Immature natural killer cell (primary cell): Measurements from ENCODE around the gene PRDM16. TPM values are rescaled to one million over a fixed set of nuclear protein-coding genes. Genes with fewer than 3 reads are reported as not detected.

Experiments
- DNase-seq, 3 donors: peaks; one replicate each; pipeline ENCODE4 v3.0.0; 2022; ENCODE audit warnings: mixed read lengths in 1 of 3
- H3K27ac Mint-ChIP-seq, 6 donors: one replicate each; pipeline ENCODE4 v1.8.0; 2020; ENCODE audit warnings: mixed read lengths in 6 of 6, mild to moderate bottlenecking in 5 of 6, inconsistent platforms in 4 of 6, moderate library complexity in 3 of 6
- H3K27me3 Mint-ChIP-seq, 3 donors: one replicate each; pipeline ENCODE4 v1.8.0; 2020 to 2021; ENCODE audit warnings: low read depth in 3 of 3, mild to moderate bottlenecking in 3 of 3, mixed read lengths in 3 of 3, moderate library complexity in 3 of 3, inconsistent platforms in 1 of 3
- H3K36me3 Mint-ChIP-seq, 3 donors: one replicate each; pipeline ENCODE4 v1.8.0; 2020; ENCODE audit warnings: mixed read lengths in 3 of 3, inconsistent platforms in 2 of 3, mild to moderate bottlenecking in 2 of 3
- H3K4me1 Mint-ChIP-seq, 2 donors: one replicate each; pipeline ENCODE4 v1.8.0; 2020; ENCODE audit warnings: inconsistent platforms in 2 of 2, mild to moderate bottlenecking in 2 of 2, mixed read lengths in 2 of 2, moderate library complexity in 1 of 2
- H3K4me3 Mint-ChIP-seq, 5 donors: one replicate each; pipeline ENCODE4 v1.8.0; 2020; ENCODE audit warnings: mild to moderate bottlenecking in 5 of 5, mixed read lengths in 5 of 5, inconsistent platforms in 3 of 5, moderate library complexity in 3 of 5
- H3K9me3 Mint-ChIP-seq, 6 donors: one replicate each; pipeline ENCODE4 v1.8.0; 2020; ENCODE audit warnings: mild to moderate bottlenecking in 6 of 6, mixed read lengths in 6 of 6, inconsistent platforms in 4 of 6, moderate library complexity in 3 of 6
- polyA plus RNA-seq, 3 donors: library from polyadenylated mRNA; unstranded; fragments of 300-500 nt; fragmentation: Illumina TruSeq; gene quantifications; one replicate each; pipeline ENCODE4 v1.2.3, GENCODE V29; 2021

PRDM16 gene
- polyA plus RNA-seq, 3 donors from 2014 or later: 0.17 to 0.29 (median 0.22) TPM

DNA sequence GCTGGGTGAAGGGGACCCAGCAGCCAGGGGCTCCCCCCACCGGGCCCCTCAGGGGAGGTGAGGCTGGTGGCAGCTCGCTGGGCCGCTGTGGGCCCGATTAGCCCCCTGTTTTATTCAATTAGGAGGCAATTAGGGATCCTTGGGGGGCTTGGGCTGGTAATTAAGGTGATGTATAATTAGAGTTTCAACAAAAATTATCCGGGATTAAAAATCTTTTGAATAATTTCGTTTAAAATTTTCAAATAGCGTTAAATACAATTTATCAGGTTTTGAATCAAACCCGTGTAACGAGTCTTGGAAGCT lies 4.1 kb downstream of the PRDM16 start:
- no peak for DNase-seq
- Mint-ChIP-seq H3K36me3 (no peaks in the 10 kb centered on the region), H3K27me3 (peaks cover 4 to 8% (median 5%) of the 10 kb centered on the region in 3 donors), H3K4me3 (no peak overlapping the region), H3K9me3 (no peaks in the 10 kb centered on the region), H3K4me1 (peaks cover 0 to 2% of the 10 kb centered on the region in 2 donors), H3K27ac (no peak overlapping the region)

DNA sequence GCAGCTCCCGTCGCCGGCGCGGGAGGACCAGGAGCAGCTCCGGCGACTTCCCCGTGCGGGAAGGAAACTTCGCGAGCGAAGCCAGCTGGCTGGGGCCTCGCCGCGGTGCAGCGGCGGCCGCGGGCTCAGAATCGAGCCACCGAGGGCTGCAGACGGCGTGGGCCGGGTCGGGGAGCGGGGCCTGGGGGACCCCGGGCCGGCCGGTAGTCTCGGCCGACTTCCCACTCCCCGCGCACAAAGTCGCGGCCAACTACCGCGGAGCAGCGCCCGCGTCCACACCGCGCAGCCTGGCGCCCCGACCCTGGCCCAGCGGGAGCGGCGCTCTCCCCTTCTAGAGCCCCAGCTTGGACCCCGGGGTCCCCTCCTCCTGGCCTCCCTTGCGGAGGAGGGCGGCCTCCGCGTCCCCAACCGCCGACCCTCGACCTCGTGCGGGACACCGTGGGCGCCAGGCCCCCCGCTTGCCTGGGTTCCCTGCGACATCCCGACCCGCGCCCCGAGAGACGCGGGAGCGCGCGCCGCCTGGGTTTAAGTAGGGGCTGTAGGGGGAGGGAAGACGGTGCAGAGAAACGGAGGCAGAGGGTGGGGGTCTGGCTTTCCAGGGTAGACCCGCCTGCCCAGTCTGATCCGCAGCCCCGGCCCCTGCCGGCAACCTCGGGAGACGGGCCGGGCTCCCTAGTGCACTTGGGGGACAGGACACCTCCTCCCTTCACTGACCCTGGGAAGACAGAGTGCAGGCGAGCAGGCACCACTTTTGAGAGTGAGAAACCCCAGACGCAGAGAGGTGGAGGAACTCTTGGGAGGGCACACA lies 4.7 kb downstream of the PRDM16 start:
- no peaks in the 10 kb centered on the region for H3K36me3 Mint-ChIP-seq
- peaks cover 0 to 2% of the 10 kb centered on the region in 2 donors for H3K4me1 Mint-ChIP-seq
- peaks cover 4 to 8% (median 5%) of the 10 kb centered on the region in 3 donors for H3K27me3 Mint-ChIP-seq
- H3K9me3 Mint-ChIP-seq: no peaks in the 10 kb centered on the region
- no peak overlapping the region for H3K27ac Mint-ChIP-seq
- H3K4me3 Mint-ChIP-seq: no peak overlapping the region
- no peak for DNase-seq

GRCh38 chr1:3074297-3074741 lies 5.3 kb downstream of the PRDM16 start:
- H3K4me1 Mint-ChIP-seq: peaks cover 0 to 2% of the 10 kb centered on the region in 2 donors
- no peaks in the 10 kb centered on the region for H3K36me3 Mint-ChIP-seq
- DNase-seq: no peak
- no peak overlapping the region for H3K27ac Mint-ChIP-seq
- H3K4me3 Mint-ChIP-seq: no peak overlapping the region
- peaks cover 2 to 8% (median 3%) of the 10 kb centered on the region in 3 donors for H3K27me3 Mint-ChIP-seq
- H3K9me3 Mint-ChIP-seq: no peaks in the 10 kb centered on the region

- Mint-ChIP-seq H3K4me3 (no peak overlapping the region), H3K9me3 (no peaks in the 10 kb centered on the region), H3K27ac (no peak overlapping the region), H3K36me3 (no peaks in the 10 kb centered on the region), H3K27me3 (peaks cover 2 to 8% (median 3%) of the 10 kb centered on the region in 3 donors), H3K4me1 (peaks cover 0 to 2% of the 10 kb centered on the region in 2 donors)
- no peak for DNase-seq
Observed at GRCh38 chr1:3074800-3075199, 5.8 kb downstream of the PRDM16 start.

DNA sequence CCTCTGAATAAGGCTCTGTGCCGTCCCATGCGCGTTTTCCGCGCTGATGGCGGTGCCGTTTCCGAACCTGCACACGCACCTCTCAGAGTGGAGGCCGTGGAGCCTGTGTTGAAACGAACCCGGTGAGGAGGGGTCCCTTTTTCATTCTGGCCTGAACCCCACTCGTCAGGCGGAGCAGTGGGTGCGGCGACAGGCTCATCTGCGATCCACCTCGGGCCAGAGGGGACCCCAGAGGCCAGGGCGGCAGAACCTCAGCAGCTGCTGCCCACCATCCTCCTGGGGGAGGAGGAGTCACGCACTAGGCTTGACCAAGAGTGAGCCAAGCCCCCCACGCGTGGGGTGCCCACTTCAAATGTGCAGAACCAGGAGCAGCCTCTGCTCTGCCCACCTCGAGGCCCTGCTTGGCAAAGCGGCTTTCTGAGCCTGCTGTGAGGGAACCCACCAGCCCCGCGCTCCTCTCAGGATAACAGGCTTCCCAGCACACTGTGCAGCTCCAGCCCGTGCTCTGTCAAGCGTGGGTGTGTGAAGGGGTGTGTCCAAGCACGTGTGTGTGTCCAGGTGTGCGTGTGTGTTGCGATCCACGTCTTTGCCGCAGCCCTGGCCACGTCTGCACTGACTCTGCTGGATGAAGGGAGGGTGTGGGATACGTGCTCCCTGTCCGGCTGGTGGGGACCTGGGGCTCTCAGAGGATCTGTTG lies 6.8 kb downstream of the PRDM16 start:
- peaks cover 0 to 2% of the 10 kb centered on the region in 2 donors for H3K4me1 Mint-ChIP-seq
- H3K36me3 Mint-ChIP-seq: no peaks in the 10 kb centered on the region
- H3K27ac Mint-ChIP-seq: no peak overlapping the region
- DNase-seq: no peak
- no peaks in the 10 kb centered on the region for H3K9me3 Mint-ChIP-seq
- peaks cover 2 to 8% (median 3%) of the 10 kb centered on the region in 3 donors for H3K27me3 Mint-ChIP-seq
- no peak overlapping the region for H3K4me3 Mint-ChIP-seq

DNA sequence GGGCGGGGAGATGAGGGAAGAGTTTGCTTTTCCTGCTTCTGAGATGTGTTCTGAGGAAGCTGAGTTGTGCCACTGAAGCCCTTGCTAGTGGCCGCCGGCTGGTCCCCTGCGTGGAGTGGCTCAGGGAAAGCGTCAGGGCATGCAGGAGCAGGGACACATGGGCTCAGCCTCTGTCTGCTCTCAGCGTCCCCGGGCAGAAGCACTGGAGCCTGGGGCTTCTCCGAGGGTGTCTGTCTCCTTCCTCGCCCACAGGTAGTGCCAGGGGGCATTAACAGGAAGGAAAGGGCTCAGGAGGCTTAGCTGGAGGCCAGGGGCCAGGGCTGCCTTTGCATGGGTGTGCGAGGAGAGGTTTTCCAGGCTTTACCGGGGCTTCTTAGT lies 7.3 kb downstream of the PRDM16 start:
- H3K27me3 Mint-ChIP-seq: peaks cover 2 to 8% (median 3%) of the 10 kb centered on the region in 3 donors
- no peaks in the 10 kb centered on the region for H3K36me3 Mint-ChIP-seq
- no peak overlapping the region for H3K4me3 Mint-ChIP-seq
- H3K9me3 Mint-ChIP-seq: no peaks in the 10 kb centered on the region
- H3K4me1 Mint-ChIP-seq: peaks cover 0 to 2% of the 10 kb centered on the region in 2 donors
- H3K27ac Mint-ChIP-seq: no peak overlapping the region
- no peak for DNase-seq

GRCh38 chr1:3077081-3077480 lies 8.1 kb downstream of the PRDM16 start:
- Mint-ChIP-seq H3K4me3 (no peak overlapping the region), H3K27me3 (peaks cover 2 to 8% (median 3%) of the 10 kb centered on the region in 3 donors), H3K9me3 (no peaks in the 10 kb centered on the region), H3K27ac (no peak overlapping the region), H3K36me3 (no peaks in the 10 kb centered on the region), H3K4me1 (peaks cover 0 to 2% of the 10 kb centered on the region in 2 donors)
- no peak for DNase-seq

DNA sequence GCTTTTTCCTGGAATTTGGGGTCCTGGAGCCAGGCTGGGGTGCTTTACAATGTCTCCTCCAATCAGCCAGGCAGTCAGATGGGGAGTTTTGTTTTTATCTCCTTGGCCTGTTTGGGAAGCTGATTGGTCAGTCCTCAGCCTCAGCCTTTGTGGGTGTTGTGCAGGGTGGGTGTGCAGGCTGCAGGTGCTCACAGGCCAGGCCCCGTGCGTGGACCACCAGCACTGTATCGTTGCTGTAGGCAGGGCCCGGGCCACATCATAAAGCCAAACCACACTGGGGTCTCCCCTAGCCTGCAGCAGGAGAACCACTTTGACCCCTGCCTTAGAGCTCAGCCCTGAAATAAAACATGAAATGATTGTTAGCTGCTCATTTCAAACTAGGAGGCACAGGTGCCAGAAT lies 8.6 kb downstream of the PRDM16 start:
- peaks cover 2 to 8% (median 4%) of the 10 kb centered on the region in 3 donors for H3K27me3 Mint-ChIP-seq
- H3K9me3 Mint-ChIP-seq: no peaks in the 10 kb centered on the region
- H3K27ac Mint-ChIP-seq: no peak overlapping the region
- no peak overlapping the region for H3K4me3 Mint-ChIP-seq
- peaks cover 0 to 2% of the 10 kb centered on the region in 2 donors for H3K4me1 Mint-ChIP-seq
- no peak for DNase-seq
- no peaks in the 10 kb centered on the region for H3K36me3 Mint-ChIP-seq

GRCh38 chr1:3078430-3078861 lies 9.4 kb downstream of the PRDM16 start:
- Mint-ChIP-seq H3K4me1 (peaks cover 0 to 2% of the 10 kb centered on the region in 2 donors), H3K4me3 (no peak overlapping the region), H3K27ac (no peak overlapping the region), H3K9me3 (no peaks in the 10 kb centered on the region), H3K27me3 (peaks cover 2 to 7% (median 4%) of the 10 kb centered on the region in 3 donors), H3K36me3 (no peaks in the 10 kb centered on the region)
- no peak for DNase-seq

- Mint-ChIP-seq H3K27me3 (peaks cover 2 to 7% (median 4%) of the 10 kb centered on the region in 3 donors), H3K36me3 (no peaks in the 10 kb centered on the region), H3K4me3 (no peak overlapping the region), H3K27ac (no peak overlapping the region), H3K9me3 (no peaks in the 10 kb centered on the region), H3K4me1 (peaks cover 0 to 2% of the 10 kb centered on the region in 2 donors)
- no peak for DNase-seq
Observed at GRCh38 chr1:3078871-3079270, 9.9 kb downstream of the PRDM16 start.

DNA sequence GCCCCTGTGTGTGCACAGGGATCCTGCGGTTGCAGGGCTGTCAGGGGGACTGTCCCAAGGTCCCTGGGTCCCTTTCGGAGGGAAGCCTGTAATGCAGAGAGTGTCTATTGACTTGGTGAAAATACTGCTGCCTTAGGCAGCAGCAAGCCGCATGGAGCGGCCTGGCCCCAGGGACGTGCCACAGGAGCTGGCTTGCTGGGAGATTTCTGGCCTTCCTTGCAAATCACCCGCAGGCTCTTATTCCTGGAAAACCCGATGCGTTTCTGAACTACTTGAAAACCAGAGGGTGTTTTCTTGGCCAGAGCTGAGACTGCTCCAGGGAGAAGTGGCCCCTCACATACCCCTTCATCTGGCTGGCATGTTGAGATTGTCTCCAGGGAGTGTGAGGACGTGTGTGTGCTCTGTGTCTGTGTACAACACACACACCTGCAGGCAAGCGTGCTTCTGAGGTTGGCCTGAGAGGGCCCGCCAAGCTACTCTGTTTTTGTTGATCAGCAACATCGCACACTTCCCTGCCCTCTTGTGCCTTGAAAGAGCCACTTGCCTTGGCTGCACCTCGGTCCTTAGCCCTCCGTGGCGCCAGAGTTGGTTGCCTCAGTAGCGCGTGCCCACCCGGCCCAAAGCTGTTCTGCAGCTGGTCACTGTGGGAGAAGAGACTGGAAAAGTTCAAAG lies 10.5 kb downstream of the PRDM16 start:
- Mint-ChIP-seq H3K9me3 (no peaks in the 10 kb centered on the region), H3K27me3 (peaks cover 2 to 7% (median 3%) of the 10 kb centered on the region in 3 donors), H3K4me1 (peaks cover 0 to 2% of the 10 kb centered on the region in 2 donors), H3K27ac (no peak overlapping the region), H3K36me3 (no peaks in the 10 kb centered on the region), H3K4me3 (no peak overlapping the region)
- no peak for DNase-seq

- Mint-ChIP-seq H3K4me3 (no peak overlapping the region), H3K9me3 (no peaks in the 10 kb centered on the region), H3K4me1 (peaks cover 0 to 2% of the 10 kb centered on the region in 2 donors), H3K27ac (no peak overlapping the region), H3K27me3 (peaks cover 3 to 7% (median 3%) of the 10 kb centered on the region in 3 donors), H3K36me3 (no peaks in the 10 kb centered on the region)
- no peak for DNase-seq
Observed at GRCh38 chr1:3080053-3080955, 11.3 kb downstream of the PRDM16 start.

GRCh38 chr1:3081171-3081683 lies 12.2 kb downstream of the PRDM16 start:
- no peak overlapping the region for H3K27ac Mint-ChIP-seq
- H3K9me3 Mint-ChIP-seq: no peaks in the 10 kb centered on the region
- H3K4me1 Mint-ChIP-seq: peaks cover 0 to 2% of the 10 kb centered on the region in 2 donors
- H3K36me3 Mint-ChIP-seq: no peaks in the 10 kb centered on the region
- no peak overlapping the region for H3K4me3 Mint-ChIP-seq
- peaks cover 3 to 6% (median 3%) of the 10 kb centered on the region in 3 donors for H3K27me3 Mint-ChIP-seq
- no peak for DNase-seq
